G401 (cell line): ENCODE measurements around the gene AMBRA1. TPM values are rescaled to one million over a fixed set of nuclear protein-coding genes. Genes with fewer than 3 reads are reported as not detected.

Experiments used
- DNase-seq: peaks from one replicate; pipeline ENCODE4 v3.0.0-alpha.2; 2015; ENCODE audit warnings: low spot score
- in situ Hi-C: cut with HindIII; loops from 2 replicates; pipeline ENCODE4 v1.10.0; 2016; ENCODE audit warnings: low sequenced_read_pairs, mixed read lengths
- total RNA-seq: library from RNA; depleted of rRNA; stranded (reverse); fragments of >200 nt; shearing (Covaris generic); gene quantifications from 2 replicates; pipeline ENCODE4 v1.2.3, GENCODE V29; 2014

Gene AMBRA1
- total RNA-seq, 1 experiment from 2014 or later, result 44.6 TPM

DNA sequence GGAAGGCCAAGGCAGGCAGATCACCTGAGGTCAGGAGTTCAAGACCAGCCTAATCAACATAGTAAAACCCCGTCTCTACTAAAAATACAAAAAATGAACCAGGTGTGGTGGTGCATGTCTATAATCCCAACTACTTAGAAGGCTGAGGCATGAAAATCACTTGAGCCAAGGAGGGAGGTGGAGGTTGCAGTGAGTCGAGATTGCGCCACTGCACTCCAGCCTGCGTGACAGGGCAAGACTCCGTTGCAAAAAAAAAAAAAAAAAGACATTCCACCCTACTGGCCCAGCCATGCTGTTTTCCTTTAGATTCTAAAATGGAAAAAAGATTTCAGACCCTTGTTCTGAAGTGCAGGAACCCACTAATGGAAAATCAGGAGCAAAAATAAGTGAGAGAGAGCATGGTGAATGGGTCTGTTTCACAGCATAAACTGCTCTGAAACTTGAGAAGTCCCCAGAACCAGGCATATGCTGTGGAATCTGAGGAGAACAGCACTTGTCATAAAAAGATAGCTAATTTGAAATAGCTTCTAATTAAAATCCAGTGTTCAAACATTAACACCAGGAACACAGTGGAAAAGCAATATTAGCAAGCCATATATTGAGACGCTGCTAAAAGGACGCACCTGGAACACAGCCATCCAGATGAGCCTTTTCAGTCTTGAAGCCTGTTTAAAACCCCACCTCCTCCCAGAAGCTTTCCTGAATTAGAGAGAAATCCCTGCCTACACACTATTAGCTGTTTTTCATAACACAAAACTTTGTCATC, 136.0 kb downstream of the AMBRA1 start:
- DNase-seq, result no peak
- in situ Hi-C loops, result no loop called here

DNA sequence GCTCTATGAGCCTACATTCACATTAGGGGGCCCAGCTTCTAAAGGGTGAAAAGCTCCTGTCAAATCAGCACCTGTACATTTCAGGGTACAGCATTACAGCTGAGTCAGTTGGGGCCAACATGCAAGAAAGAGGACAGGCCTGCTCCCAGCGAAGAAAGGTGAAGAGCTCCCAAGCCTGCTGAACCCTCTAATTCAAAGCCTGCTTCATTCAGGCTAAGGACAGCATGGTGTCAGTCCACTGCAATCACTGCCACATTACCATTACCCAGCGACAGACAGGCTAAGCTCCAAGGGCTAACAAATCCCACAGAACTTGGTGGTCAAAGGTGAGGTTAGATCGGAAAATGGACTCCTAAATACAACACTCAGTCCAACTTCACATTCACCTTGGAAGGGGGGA, 136.8 kb downstream of the AMBRA1 start:
- in situ Hi-C loops, result no loop called here
- DNase-seq, result no peak

DNA sequence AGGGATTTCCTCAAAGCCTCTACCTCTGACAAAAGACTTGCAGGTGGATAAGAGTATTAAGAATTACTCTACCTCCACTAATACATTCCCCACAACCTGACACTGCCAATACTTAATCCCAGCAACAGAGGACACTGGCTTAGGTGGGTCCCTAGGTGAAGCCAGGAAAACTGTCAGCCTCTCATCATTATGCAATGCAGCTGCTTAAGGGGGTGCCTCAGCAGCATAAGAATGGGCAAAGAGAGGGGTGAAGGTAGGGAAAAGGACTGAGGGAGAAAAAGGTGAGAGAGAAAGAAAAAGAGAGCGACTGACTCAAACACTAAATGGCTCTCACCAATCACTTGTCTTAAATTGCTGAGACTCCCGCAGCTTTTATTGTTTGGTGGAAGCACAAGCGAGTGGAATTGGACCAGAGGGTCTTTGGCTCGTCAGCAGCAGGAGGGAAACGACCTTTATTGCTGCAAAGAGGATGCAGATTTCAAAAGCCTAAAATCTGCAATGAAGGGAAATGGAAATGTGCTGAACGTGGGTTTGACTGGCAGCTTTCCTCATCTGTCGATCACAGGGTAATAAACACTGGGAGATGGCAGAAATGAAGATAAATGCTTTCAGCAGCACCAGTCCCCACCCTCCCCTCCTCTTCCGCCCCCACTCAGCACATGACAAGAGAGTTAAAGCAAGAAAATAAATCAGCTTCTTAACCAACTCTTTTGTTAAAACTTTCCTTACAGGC, 137.4 kb downstream of the AMBRA1 start:
- DNase-seq, result no peak
- in situ Hi-C loops, result no loop called here

DNA sequence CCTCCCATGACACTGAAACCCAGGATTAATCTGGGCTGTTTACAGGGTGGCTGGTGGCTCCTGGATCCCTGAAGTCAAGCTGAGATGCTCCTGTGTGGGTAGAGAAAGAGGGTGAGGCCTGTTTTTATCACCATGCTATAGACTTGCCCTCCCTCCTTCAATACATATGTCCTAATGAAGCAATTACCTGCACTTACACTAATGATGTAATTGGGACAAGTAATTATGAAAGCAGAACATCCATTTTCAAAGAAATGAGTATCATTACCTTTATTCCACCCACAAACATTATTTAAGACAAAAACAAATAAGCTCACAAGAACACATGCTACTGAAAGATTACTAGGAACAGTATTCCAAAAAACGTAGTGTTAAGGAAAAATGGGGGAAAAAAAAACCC, 138.0 kb downstream of the AMBRA1 start:
- in situ Hi-C loops, result no loop called here

DNA sequence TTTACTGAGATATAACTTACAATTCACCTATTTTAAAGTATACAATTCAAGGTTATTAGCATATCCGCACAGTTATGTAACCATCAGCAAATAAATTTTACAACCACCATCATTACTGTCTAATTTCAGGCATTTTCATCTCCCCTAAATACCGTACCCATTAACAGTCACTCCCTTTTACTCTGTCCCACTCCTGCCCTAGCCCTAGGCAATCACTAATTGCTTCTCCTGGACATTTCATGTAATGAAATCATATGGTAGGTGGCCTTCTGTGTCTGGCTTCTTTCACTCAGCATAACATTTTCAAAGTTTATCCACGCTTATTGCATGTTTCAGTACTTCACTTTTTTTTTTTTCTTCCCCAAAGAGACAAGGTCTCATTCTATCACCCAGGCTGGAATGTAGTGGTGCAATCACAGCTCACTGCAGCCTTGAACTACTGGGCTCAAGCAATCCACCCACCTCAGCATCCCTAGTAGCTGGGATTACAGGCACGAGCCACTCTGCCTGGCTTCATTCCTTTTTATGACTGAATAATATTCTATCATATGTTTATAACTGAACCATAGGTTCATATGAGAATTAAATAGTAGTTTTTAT, 140.8 kb downstream of the AMBRA1 start:
- no peak for DNase-seq
- in situ Hi-C loops, result no loop called here

More for the DNA sequence above, 138.0 kb downstream of the AMBRA1 start:
- no peak for DNase-seq

DNA sequence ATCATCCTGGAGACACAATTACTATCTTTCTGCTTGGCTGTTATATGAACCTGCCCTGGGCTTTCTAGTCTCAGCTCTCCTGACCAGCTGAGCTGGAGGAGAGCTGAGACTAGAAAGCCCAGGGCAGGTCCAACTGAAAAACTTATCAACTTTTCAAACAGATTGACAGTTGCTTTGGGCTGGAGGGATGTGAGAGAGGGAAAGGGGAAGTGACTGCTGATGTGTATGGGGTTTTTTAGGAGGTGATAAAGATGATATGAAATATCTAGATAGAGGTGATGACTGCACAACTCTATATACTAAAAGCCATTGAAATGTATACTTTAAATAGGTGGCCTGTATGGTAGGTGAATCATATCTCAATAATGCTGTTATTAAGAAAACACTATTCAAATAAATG, 142.1 kb downstream of the AMBRA1 start:
- no peak for DNase-seq
- in situ Hi-C loops, result no loop called here

DNA sequence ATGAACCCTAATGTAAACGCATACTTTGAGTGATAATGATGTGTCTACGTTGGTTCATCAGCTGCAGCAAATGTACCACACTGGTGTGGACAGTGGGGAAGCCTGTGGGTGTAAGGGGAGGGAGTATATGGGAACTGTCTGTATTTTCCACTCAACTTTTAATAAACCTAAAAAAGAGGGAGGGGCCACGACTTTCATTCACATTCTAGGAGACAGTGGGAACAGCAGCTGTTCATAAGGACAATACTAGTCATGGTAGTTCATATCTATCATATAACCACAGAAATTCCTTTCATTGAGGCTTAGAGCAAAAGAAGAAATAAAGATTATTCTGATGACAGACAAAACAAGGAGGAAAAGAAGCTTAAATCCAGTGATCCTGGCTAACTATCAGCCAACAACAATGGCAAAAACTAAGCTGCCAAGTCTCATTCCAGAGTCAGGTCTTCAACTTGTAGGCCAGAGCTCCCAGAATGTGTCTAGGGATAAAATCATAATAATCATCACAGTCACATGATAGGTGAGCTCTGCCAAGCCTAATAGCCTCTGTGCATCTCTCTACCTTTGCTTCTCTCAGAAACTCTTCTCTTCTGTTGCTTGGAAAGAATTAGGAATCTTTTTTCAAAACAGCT, 142.9 kb downstream of the AMBRA1 start:
- DNase-seq, result no peak
- in situ Hi-C loops, result no loop called here

DNA sequence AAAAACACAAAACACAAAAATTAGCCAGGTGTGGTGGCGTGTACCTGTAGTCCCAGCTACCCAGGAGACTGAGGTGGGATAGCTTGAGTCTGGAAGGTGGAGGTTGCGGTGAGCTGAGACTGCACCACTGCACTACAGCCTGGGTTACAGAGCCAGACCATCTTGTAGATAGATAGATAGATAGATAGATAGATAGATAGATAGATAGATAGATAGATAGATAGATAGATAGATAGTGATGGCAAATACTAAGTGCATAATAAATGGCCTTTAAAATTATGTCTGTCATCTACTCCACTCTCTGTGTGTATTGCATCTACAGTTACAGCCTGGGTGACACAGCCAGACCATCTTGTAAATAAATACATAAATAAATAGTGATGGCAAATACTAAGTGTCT, 146.3 kb downstream of the AMBRA1 start:
- in situ Hi-C loops, result no loop called here

DNA sequence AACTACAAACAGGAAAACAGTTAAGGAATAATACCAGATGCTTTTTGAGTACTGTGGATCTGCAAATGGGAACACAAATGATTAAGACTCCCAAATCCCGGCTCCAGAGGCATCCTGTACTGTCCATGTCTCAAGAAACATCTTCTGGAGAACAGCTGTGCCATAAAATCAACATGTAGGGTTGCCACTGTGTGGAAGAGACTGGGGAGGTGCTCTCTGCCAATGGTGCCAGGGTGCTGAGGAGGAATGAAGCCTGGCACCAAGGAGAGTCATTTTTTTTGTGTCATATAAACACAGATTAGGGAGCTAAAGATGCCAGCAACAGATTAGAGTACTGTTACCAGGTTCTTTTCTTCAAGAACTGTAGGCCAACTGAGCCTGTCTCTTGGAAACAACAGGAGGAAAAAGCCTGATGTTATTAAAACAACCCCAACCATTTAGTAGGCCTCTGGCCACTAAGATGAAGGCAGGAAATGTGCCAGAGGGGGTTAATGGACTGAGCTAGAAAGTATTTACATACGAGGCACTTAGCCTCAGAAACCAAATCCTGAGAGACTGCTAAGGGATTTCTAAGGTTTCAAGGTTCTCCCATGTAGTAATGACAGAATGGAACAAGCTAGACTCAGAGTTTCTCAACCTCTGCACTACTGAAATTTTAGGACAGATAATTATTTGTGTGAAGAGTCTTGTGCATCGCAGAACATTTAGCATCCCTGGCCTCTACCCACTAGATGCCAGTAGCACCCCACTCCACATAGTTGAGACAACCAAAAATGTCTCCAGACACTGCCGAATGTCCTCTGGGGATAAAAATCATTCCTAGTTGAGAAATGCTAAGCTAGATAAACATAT, 147.7 kb downstream of the AMBRA1 start:
- DNase-seq, result peak; percentile 47
- in situ Hi-C loops, result no loop called here

More for the DNA sequence above, 146.3 kb downstream of the AMBRA1 start:
- no peak for DNase-seq

DNA sequence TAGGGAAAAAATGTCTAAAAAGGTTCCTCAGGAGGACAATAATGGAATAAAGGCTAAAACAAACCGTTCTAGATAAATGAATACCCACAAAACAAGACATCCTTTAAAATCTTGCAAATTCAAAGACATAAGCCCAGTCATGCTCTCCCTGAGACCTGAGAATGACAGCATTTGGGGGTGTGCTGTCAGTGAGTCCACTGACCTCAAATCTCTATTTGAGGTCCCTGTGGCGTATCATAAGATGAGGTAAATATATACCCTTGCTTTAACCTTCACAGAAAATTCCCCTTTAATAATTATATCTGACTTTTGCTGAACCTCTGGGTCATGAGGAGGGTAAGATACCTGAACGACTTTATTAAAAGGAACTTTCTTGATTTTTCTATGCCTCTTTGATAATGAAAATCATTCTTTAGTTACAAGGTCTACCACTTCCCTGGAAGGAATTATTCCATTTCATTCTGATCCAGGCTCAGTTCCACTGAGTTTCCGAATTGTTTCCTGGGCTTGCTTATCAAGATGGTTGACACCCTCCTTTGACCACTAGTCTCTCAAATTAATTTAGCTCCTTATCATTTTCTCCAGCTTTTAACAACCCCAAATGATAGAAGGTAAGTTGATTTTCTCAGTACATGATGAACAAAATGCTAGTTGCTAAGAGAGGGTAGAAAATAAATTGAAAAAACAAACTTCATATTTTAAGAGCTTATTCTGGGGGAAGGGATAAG, 148.5 kb downstream of the AMBRA1 start:
- in situ Hi-C loops, result no loop called here
- no peak for DNase-seq

DNA sequence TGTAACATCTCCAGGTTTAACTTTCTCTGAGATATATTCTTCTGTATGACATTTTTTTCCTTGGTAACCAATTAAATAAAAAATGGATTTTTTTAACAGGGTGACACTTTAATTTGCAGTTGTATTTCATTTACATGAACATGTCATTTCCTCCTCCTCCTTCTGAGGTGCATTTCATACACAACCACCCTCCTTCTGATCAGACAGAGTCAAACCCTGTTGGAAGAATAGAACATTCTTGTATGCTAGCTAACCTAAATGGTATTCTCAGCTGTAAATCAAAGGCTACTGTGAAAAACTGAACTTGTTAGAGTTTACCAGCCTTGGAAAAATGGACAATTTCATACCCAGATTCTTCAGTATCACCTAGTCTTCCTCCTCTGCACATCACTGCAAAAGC, 149.5 kb downstream of the AMBRA1 start:
- in situ Hi-C loops, result no loop called here

DNA sequence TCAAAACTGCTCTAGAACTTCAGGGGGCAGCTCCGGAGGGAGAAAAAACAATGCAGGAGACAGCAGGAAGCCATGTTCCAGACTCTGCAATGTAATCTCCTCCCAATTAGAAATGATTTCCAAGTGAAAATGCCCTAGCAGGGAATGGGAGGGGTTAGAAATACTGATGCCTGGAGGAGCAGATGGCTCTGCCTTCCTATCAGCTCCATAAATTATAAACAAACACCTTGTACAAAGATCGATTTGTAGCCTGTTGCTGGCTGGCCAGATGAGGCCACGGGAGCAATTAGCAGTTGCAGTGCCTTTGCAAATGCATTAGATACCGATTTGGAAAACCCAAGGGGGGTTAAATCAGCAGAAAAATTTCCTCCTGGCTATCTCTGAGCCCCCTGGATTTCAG, 155.6 kb downstream of the AMBRA1 start:
- peak; percentile 68 for DNase-seq
- in situ Hi-C loops, result no loop called here

More for the DNA sequence above, 149.5 kb downstream of the AMBRA1 start:
- no peak for DNase-seq

DNA sequence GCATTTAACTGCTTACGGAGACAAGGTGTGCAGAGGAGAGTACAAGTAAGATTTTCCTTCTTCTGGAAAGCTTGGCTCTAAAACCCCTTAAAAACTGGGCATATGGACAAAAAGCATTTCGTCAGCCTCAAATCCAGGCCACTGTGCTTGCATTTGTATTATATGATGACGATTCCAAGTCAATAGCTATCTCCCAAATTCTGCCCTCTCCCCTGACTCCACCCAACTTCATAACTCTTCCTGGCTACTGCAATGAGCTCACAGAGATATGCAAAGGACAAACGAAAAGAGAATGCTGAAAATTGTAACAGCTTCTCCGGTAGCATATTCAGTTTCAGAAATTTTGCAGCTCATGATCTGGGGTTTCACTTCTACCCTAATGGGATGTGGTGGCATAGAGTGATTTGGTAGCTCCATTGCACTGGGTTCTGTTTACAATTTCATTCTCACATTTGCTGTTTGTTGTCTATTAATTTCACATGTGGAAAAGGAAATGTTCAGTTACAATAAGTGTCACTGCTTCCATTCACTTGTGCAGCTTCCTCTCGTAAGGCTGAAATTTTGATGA, 156.6 kb downstream of the AMBRA1 start:
- peak; percentile 72 for DNase-seq
- in situ Hi-C loops, result no loop called here

DNA sequence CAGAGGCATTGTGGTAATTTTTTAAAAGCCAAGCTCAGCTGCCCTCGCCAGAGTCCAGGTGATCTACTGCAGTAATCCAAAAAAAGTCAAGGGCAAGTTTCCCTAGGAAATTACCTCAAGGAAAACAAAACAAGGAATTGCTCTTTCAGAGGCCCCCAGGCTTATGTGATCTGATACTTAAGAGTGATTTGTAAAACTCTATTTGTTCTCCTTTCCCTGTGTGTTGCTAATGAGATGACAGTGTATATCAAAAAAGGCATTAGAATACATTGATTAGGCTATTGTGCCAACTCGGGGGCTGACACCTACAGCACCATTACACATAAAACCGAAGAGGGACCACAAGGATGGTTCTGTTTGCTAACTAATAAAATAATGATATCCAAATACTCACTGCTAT, 157.7 kb downstream of the AMBRA1 start:
- in situ Hi-C loops, result no loop called here
- DNase-seq, result no peak

DNA sequence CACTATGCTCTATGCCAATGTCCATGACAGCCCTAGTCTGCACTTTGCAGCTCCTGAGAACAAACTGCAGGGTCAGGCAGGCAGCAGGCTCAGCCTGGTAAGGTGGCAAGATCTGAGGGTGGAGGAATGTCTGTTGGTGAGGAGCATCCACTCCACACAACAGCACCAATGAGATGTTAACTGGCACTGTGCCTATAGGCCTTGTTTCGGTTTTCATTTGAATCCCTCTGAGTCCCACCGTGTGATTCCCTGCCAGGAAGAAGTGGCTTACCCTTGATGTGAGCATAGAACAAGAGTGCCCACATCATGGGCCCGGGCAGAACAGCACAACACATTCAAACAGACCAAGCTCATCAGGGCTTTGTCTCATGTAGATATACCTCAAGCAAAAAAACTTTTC, 158.1 kb downstream of the AMBRA1 start:
- peak; percentile 24 for DNase-seq
- in situ Hi-C loops, result no loop called here

DNA sequence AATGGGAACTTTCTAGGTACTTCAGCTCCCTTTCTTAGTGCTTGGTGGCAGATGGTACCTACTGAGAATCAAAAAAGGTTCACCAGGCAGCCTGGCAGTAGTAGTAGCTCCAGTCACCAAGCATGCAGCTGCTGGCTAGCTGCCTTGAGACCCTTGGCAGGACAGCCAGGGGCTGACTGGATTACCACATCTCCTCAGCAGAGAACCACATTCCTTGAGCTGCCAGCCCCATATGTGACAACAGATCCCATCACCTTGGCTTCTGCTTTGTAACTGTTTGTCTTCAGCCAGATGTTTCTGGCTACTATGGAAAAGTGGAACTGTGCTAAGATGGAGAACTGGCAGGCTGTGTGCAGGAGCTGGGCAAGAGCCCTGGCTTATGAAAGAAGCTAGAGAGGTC, 162.6 kb downstream of the AMBRA1 start:
- in situ Hi-C loops, result no loop called here
- DNase-seq, result no peak

DNA sequence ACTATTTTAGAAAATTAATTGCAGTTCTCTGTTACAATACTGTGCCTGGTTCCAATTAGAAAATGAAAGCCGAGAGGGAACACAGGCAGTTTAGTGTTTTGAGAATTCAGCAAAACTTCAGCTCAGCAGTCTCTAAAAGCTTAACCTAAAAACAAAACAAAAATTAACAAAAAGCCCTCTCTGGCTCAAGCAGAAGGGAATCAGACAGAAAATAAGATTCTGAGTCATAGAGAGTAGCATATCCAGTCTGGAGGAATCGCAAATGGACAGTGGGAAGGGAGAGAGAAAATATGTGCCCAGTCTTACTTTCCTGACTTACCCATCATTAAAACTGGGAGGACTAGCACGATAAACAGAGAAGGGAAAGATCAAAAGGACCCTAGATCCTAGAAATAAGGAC, 164.1 kb downstream of the AMBRA1 start:
- in situ Hi-C loops, result no loop called here
- DNase-seq, result no peak

DNA sequence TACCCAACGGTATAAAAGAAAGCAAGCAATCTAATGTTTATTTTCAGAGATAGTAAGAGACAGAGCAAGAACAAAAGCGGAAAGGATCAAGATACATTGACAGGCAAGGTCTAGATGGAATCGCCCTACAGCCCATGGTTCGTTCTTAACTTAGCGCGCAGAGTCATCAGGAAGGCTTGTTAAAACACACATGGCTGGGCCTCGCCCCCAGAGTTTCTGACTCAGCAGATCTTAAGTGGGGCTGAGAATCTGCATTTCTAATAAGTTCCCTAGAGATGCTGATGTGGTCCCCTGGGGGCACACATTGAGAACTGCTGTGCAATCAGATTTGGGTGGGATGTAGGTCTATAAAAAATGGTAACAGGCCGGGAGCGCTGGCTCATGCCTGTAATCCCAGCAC, 166.5 kb downstream of the AMBRA1 start:
- no peak for DNase-seq
- in situ Hi-C loops, result no loop called here
